Natural killer cell treated with Interleukin-12 subunit alpha and Interleukin-12 subunit beta and Interleukin-15 and Interleukin-18, amount 100 ng/mL, for 72 hours (primary cell): ENCODE measurements around the gene MDC1. TPM values are rescaled to one million over a fixed set of nuclear protein-coding genes. Genes with fewer than 3 reads are reported as not detected.

Experiments used
- ATAC-seq, 2 donors: fragments of 150-1000 bp; cut with Tn5 transposase in 1 of 2; sonication (Bioruptor Pico), chemical (Tn5 transposase) in 1 of 2; 2 replicates each; pipeline ENCODE4 v1.10.0; 2021
- DNase-seq: peaks from one replicate; pipeline ENCODE4 v3.0.0; 2022; ENCODE audit warnings: low spot score
- H3K27ac Mint-ChIP-seq, 2 donors: 1 replicate in 1 of 2; 2 replicates in 1 of 2; pipeline ENCODE4 v1.8.0; 2022; ENCODE audit warnings: mixed read lengths in 2 of 2, mild to moderate bottlenecking in 1 of 2, moderate library complexity in 1 of 2
- H3K27me3 Mint-ChIP-seq, 2 donors: 1 replicate in 1 of 2; 2 replicates in 1 of 2; pipeline ENCODE4 v1.8.0; 2022; ENCODE audit warnings: mixed read lengths in 2 of 2
- H3K36me3 Mint-ChIP-seq: one replicate; pipeline ENCODE4 v1.8.0; 2022; ENCODE audit warnings: mixed read lengths
- H3K4me1 Mint-ChIP-seq, 2 donors: 1 replicate in 1 of 2; 2 replicates in 1 of 2; pipeline ENCODE4 v1.8.0; 2022; ENCODE audit warnings: low read depth in 2 of 2, mixed read lengths in 2 of 2, mild to moderate bottlenecking in 1 of 2
- H3K4me3 Mint-ChIP-seq: one replicate; pipeline ENCODE4 v1.8.0; 2022; ENCODE audit warnings: mixed read lengths
- H3K9me3 Mint-ChIP-seq: 2 replicates; pipeline ENCODE4 v1.8.0; 2022; ENCODE audit warnings: mixed read lengths
- total RNA-seq, 2 donors: library from RNA; stranded (reverse); gene quantifications; one replicate each; pipeline ENCODE4 v1.2.3, GENCODE V29; 2022

Gene MDC1
- total RNA-seq, 2 donors from 2014 or later, result 64.1 to 118 TPM

- H3K9me3 Mint-ChIP-seq, result no peaks in the 10 kb centered on the region
- no peak for ATAC-seq
- no peak for DNase-seq
- H3K27me3 Mint-ChIP-seq, result no peaks in the 10 kb centered on the region
- peaks cover 43 to 51% of the 10 kb centered on the region in 2 donors for H3K4me1 Mint-ChIP-seq
- H3K36me3 Mint-ChIP-seq, result peaks cover 19% of the 10 kb centered on the region
- peak overlapping the region; percentile 98 for H3K27ac Mint-ChIP-seq
- peak overlapping the region; percentile 100 for H3K4me3 Mint-ChIP-seq
Measured at GRCh38 chr6:30689022-30689865, 27.8 kb downstream of the MDC1 start.

GRCh38 chr6:30688569-30688968 is 28.5 kb downstream of the MDC1 start:
- DNase-seq (no peak), ATAC-seq (no peak)
- H3K9me3 Mint-ChIP-seq, result no peaks in the 10 kb centered on the region
- peak overlapping the region; percentile 100 for H3K4me3 Mint-ChIP-seq
- peaks cover 43 to 51% of the 10 kb centered on the region in 2 donors for H3K4me1 Mint-ChIP-seq
- peak overlapping the region; percentile 98 for H3K27ac Mint-ChIP-seq
- H3K36me3 Mint-ChIP-seq, result peaks cover 26% of the 10 kb centered on the region
- no peaks in the 10 kb centered on the region for H3K27me3 Mint-ChIP-seq

GRCh38 chr6:30687659-30688431 is 29.2 kb downstream of the MDC1 start:
- no peak for ATAC-seq
- DNase-seq, result no peak
- H3K4me1 Mint-ChIP-seq, result peaks cover 45 to 53% of the 10 kb centered on the region in 2 donors
- H3K36me3 Mint-ChIP-seq, result peaks cover 31% of the 10 kb centered on the region
- peak overlapping the region; percentile 100 for H3K4me3 Mint-ChIP-seq
- H3K27me3 Mint-ChIP-seq, result no peaks in the 10 kb centered on the region
- H3K9me3 Mint-ChIP-seq, result no peaks in the 10 kb centered on the region
- peak overlapping the region; percentile 98 for H3K27ac Mint-ChIP-seq

GRCh38 chr6:30686908-30687658 is 30.0 kb downstream of the MDC1 start:
- Mint-ChIP-seq H3K27me3 (no peaks in the 10 kb centered on the region), H3K36me3 (peaks cover 35% of the 10 kb centered on the region), H3K4me3 (peak overlapping the region; percentile 100), H3K9me3 (no peaks in the 10 kb centered on the region), H3K27ac (peak overlapping the region; percentile 98), H3K4me1 (peaks cover 50 to 60% of the 10 kb centered on the region in 2 donors)
- ATAC-seq (peak; percentile 60 to 77), DNase-seq (peak; percentile 93)

- DNase-seq, result peak; percentile 84
- H3K36me3 Mint-ChIP-seq, result peaks cover 43% of the 10 kb centered on the region
- H3K4me3 Mint-ChIP-seq, result peak within 1 kb of the TSS; percentile 100
- H3K27ac Mint-ChIP-seq, result peak within 1 kb of the TSS; percentile 98
- peaks cover 57 to 68% of the 10 kb centered on the region in 2 donors for H3K4me1 Mint-ChIP-seq
- ATAC-seq, result peak; percentile 61 to 69
- H3K9me3 Mint-ChIP-seq, result no peaks in the 10 kb centered on the region
- H3K27me3 Mint-ChIP-seq, result no peaks in the 10 kb centered on the region
Measured at GRCh38 chr6:30686009-30686907, 30.8 kb downstream of the MDC1 start, which contains the start of gene PPP1R18. TSS of gene PPP1R18 (minus strand) at chr6:30686645. CDS start at chr6:30686018, 627 bp downstream.

GRCh38 chr6:30685157-30686008 is 31.7 kb downstream of the MDC1 start:
- ATAC-seq, result no peak
- peaks cover 48% of the 10 kb centered on the region for H3K36me3 Mint-ChIP-seq
- peak overlapping the region; percentile 100 for H3K4me3 Mint-ChIP-seq
- H3K4me1 Mint-ChIP-seq, result peaks cover 60 to 69% of the 10 kb centered on the region in 2 donors
- H3K9me3 Mint-ChIP-seq, result no peaks in the 10 kb centered on the region
- H3K27me3 Mint-ChIP-seq, result no peaks in the 10 kb centered on the region
- peak overlapping the region; percentile 98 for H3K27ac Mint-ChIP-seq
- no peak for DNase-seq

DNA sequence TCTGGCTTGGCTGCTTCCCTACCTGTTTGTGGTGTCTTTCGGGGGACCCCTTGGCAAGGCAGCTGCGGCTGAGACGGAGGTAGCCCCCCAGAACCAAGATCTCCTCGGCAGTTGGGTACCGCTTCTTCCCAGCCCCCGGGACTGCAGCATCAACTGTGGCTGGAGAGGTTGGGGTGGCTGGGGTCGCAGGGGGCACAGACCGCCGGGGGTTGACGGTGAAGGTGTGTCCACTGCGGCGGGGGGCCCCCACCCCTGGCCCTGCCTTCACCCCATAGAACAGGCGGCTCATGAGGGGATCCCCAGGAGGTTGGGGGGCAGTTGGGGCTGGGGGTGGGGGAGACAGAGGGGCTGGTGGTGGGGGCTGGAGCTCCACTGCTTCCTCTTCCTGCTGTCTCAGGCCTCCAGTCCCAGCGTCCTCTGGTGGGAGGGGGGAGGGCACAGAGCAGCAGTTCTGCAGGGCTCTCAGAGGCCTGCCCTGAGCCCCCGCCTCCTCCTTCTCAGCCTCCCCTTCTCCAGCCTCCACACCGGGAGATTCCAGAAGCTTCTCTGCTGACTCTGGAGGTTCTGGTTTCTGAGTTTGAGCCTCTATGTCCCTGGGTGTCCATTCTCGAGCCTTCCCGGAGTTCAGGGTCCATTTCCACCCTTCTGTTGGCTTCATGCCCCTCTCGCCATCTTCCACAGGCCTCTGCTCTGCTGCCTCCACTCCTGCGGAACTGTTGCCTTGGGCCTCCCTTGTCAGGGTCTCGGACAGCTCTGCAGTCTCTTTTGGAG is 32.5 kb downstream of the MDC1 start:
- H3K9me3 Mint-ChIP-seq, result no peaks in the 10 kb centered on the region
- peak overlapping the region; percentile 100 for H3K4me3 Mint-ChIP-seq
- H3K4me1 Mint-ChIP-seq, result peaks cover 60 to 68% of the 10 kb centered on the region in 2 donors
- peak overlapping the region; percentile 98 for H3K27ac Mint-ChIP-seq
- no peaks in the 10 kb centered on the region for H3K27me3 Mint-ChIP-seq
- no peak for ATAC-seq
- peak; percentile 80 for DNase-seq
- H3K36me3 Mint-ChIP-seq, result peaks cover 51% of the 10 kb centered on the region

DNA sequence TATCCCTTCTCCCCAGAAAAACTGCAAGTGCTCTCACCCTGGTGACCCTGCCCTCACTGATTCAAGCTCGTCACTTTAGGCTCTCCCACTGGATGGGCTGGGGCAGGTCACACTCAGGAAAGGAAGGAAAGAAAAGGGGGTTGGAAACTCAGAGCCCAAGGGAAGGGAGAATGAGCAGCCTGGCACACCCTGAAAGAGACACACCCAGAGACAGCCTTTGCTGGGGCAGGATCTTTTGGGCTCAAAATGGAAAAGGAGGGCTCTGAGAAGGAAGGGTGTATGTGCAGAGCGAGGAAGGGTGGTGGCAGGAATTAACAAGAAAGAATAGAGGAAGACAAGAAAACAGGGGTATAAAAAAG is 33.1 kb downstream of the MDC1 start:
- Mint-ChIP-seq H3K4me3 (peak overlapping the region; percentile 100), H3K27ac (peak overlapping the region; percentile 98), H3K9me3 (no peaks in the 10 kb centered on the region), H3K36me3 (peaks cover 53% of the 10 kb centered on the region), H3K4me1 (peaks cover 61 to 68% of the 10 kb centered on the region in 2 donors), H3K27me3 (no peaks in the 10 kb centered on the region)
- ATAC-seq (no peak), DNase-seq (no peak)

DNA sequence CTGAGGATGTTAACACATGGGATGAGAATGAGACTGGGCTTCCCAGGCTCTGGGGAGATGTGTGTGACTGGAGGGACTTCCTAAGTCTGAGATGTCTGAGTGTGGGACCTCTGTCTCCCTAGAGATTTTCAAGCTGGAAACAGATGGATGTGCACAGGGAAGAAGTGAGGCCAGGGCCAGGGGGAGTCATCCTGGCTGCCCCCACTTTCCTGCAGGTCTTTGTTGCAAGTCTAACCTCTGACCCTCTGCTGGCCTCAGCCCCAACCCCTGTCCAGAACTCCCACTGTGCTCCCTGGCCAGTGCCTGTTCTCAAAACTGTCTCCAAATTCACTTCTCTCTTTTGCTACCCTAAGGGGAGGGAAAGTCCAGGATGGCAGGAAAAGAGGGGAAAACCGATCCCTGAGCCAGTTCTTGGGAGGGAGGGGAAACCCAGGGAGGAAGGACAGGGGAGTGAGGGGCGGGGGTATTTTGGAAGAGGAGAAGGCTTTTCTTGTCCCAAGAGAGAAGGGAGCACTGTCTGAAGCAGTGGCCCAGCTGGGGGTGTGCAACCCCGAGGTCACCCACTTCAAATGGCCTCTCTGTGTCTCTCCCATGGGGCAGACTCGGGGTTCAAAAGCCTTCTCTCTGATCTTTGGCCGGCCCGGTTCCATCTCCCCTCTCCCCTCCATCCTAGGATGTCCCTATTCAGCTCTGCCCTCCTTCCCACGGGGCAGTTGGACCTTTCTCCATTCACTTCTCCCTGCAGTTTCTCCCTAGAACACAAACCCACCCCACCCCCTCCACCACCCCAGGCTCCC is 33.7 kb downstream of the MDC1 start:
- ATAC-seq, result no peak
- peaks cover 59 to 65% of the 10 kb centered on the region in 2 donors for H3K4me1 Mint-ChIP-seq
- H3K27ac Mint-ChIP-seq, result peak overlapping the region; percentile 98
- peaks cover 53% of the 10 kb centered on the region for H3K36me3 Mint-ChIP-seq
- no peaks in the 10 kb centered on the region for H3K27me3 Mint-ChIP-seq
- DNase-seq, result no peak
- H3K9me3 Mint-ChIP-seq, result no peaks in the 10 kb centered on the region
- peak overlapping the region; percentile 100 for H3K4me3 Mint-ChIP-seq

DNA sequence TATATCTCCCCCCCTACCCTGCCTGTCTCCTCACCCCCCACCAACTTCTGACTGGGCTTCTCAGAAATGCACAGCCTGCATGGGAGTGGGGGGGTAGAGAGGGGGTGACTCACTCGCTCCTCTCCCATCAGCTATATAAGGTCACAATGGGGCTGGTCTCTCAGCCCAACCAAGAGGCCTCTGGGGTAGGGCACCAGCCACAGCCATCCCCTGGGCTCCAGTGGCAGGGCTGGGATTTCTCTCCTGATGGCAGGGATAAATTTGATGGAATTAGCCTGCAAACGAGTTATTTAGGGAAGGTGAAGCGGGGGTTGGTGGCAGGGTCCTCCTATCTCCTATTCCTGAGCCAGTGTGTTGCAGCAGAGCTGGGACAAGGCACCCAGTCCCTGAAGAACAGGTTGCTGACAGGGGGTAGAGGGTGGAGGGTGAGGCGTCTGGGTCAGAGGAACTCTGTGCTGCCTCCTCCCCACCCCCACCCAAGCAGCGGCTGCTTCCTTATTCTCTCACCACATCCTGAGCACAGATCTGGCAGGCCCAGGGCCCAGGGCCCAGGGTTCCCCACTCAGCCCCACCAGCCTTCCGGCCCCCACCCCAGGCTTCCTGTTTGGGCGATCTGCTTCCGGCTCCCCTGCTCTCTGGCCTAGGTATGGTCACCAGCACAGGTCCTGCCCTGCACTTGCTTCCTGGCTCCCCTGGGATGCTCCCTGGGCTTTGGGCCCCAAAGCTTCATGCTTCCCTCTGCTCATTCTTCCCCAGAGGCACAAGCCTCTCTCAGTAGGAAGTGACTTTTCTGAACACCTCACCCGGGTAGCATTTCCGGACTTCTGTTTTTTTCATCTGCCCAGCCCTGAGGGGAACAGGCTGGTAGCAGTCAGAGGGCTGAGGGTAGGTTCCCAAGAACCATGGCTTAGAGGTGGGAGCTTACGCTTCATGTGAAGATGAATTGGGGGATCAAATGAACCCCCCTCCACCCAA is 34.7 kb downstream of the MDC1 start:
- ATAC-seq (peak; percentile 82), DNase-seq (peak; percentile 94)
- Mint-ChIP-seq H3K36me3 (peaks cover 53% of the 10 kb centered on the region), H3K9me3 (no peaks in the 10 kb centered on the region), H3K4me3 (peak overlapping the region; percentile 100), H3K4me1 (peaks cover 49 to 56% of the 10 kb centered on the region in 2 donors), H3K27ac (peak overlapping the region; percentile 98), H3K27me3 (no peaks in the 10 kb centered on the region)
